DND-41 (cell line): Measurements from ENCODE around the gene EXOC3.
"Not testable (repeated sequence)": the region's sequence is repeated elsewhere in the genome, so short reads cannot be mapped to it uniquely, and the experiment has no call there.

Source experiments
- ATAC-seq: fragments of 200-7000 bp; cut with Tn5 transposase; 3 replicates; pipeline ENCODE4 v1.9.1; 2021; ENCODE audit warnings: low read depth; ENCODE audit not compliant: insufficient read depth
- DNase-seq: peaks from one replicate; pipeline ENCODE4 v3.0.0-alpha.2; 2020
- H2AFZ ChIP-seq: 2 replicates; pipeline ENCODE4 v1.6.0; 2012; ENCODE audit warnings: low read depth, low read length
- H3K27ac ChIP-seq: 2 replicates; pipeline ENCODE4 v1.5.1; 2012; ENCODE audit warnings: low read length, inconsistent platforms
- H3K27me3 ChIP-seq: fragments of 200-600 bp; sonication (generic); 2 replicates; pipeline ENCODE4 v1.6.0; 2012; ENCODE audit warnings: low read length, mild to moderate bottlenecking, inconsistent platforms; ENCODE audit not compliant: insufficient read depth, poor library complexity
- H3K36me3 ChIP-seq: 2 replicates; pipeline ENCODE4 v1.5.1; 2012; ENCODE audit warnings: low read length, inconsistent platforms; ENCODE audit not compliant: insufficient read depth
- H3K4me1 ChIP-seq: 2 replicates; pipeline ENCODE4 v1.5.1; 2012; ENCODE audit warnings: mild to moderate bottlenecking, low read length; ENCODE audit not compliant: insufficient read depth
- H3K4me2 ChIP-seq: 2 replicates; pipeline ENCODE4 v1.6.0; 2012; ENCODE audit warnings: mild to moderate bottlenecking, moderate library complexity, low read length, inconsistent platforms; ENCODE audit not compliant: insufficient read depth
- H3K4me3 ChIP-seq, 2 experiments: fragments of 200-600 bp in 1 of 2; shearing (Covaris generic) in 1 of 2; 2 replicates each; pipeline ENCODE4 v1.5.1; 2012 to 2016; ENCODE audit warnings: inconsistent platforms in 2 of 2, low read length in 2 of 2, mild to moderate bottlenecking in 2 of 2, low read depth in 1 of 2, moderate library complexity in 1 of 2
- H3K79me2 ChIP-seq: 2 replicates; pipeline ENCODE4 v1.6.0; 2012; ENCODE audit warnings: low read length, inconsistent platforms; ENCODE audit not compliant: insufficient read depth
- H3K9ac ChIP-seq: 2 replicates; pipeline ENCODE4 v1.6.0; 2012; ENCODE audit warnings: low read depth, mild to moderate bottlenecking, inconsistent platforms, low read length, moderate library complexity
- H3K9me3 ChIP-seq: 2 replicates; pipeline ENCODE4 v1.5.1; 2012; ENCODE audit warnings: low read length, moderate library complexity, mild to moderate bottlenecking, inconsistent platforms; ENCODE audit not compliant: insufficient read depth, severe bottlenecking
- H4K20me1 ChIP-seq: 2 replicates; pipeline ENCODE4 v1.6.0; 2012; ENCODE audit warnings: low read length; ENCODE audit not compliant: insufficient read depth
- EZH2 ChIP-seq: IDR thresholded peaks from 3 replicates; pipeline ENCODE4 v1.6.1; 2012; ENCODE audit warnings: borderline replicate concordance, low read depth, mild to moderate bottlenecking, moderate library complexity, low read length, inconsistent platforms; ENCODE audit not compliant: severe bottlenecking
- TF ChIP-seq, protein P1 (sequence below): IDR thresholded peaks from 2 replicates; pipeline ENCODE4 v1.5.1; 2012; ENCODE audit warnings: borderline replicate concordance, low read length, moderate library complexity, mild to moderate bottlenecking; ENCODE audit not compliant: poor library complexity, severe bottlenecking; ENCODE audit errors: extremely low read depth

The EXOC3 gene

DNA sequence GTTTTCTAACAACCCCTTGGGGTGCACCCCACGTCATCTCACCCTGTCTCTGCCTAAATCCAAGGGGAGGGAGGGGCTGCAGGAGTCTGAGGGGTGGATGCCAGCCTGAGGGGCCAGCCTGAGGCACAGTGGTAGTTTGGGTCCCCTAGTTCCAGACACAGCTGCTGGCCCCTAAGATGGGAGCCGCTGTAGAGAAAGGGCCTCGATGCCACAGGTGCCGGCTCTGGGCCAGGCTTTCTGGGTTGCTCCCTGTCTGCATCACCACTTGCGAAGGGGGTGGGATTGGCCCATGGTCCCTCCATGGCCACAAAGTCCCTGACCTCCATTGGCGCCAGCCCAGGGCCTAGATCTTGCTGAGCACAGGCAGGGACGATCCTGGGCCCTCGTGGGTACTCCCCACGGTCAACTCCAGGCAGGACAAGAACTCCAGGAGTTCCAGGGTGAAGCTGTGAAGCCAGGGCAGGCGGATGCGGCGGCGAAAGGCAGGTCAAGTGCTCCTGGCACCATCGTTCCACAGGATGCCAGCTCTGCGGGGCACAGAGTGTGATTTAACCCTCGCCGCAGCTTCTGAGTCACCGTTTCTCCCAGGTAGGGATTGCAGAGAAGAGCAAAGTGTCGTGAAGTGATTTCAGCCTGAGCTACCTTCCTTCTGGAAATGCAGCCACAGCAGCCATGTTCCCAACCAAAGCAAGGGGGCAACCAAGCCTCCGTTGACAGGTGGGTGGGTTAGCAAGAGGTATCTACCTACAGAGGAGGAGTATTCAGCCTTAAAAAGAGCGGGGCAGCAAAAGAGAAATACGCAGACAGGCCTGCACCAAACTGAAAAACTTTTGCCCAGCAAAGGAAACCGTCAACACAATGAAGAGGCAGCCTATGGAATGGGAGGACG is 41.6 kb upstream of the EXOC3 start:
- Histone ChIP-seq H2AFZ (no peak overlapping the region), H3K4me2 (no peak overlapping the region), H3K4me1 (no peaks in the 10 kb centered on the region), H3K4me3 (no peak overlapping the region), H4K20me1 (no peaks in the 10 kb centered on the region), H3K27ac (no peak overlapping the region), H3K27me3 (no peaks in the 10 kb centered on the region), H3K9ac (no peak overlapping the region), H3K9me3 (no peaks in the 10 kb centered on the region), H3K36me3 (no peaks in the 10 kb centered on the region), H3K79me2 (no peaks in the 10 kb centered on the region)
- TF ChIP-seq, protein P1, sequence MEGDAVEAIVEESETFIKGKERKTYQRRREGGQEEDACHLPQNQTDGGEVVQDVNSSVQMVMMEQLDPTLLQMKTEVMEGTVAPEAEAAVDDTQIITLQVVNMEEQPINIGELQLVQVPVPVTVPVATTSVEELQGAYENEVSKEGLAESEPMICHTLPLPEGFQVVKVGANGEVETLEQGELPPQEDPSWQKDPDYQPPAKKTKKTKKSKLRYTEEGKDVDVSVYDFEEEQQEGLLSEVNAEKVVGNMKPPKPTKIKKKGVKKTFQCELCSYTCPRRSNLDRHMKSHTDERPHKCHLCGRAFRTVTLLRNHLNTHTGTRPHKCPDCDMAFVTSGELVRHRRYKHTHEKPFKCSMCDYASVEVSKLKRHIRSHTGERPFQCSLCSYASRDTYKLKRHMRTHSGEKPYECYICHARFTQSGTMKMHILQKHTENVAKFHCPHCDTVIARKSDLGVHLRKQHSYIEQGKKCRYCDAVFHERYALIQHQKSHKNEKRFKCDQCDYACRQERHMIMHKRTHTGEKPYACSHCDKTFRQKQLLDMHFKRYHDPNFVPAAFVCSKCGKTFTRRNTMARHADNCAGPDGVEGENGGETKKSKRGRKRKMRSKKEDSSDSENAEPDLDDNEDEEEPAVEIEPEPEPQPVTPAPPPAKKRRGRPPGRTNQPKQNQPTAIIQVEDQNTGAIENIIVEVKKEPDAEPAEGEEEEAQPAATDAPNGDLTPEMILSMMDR = no peak
- TF ChIP-seq EZH2 = no peak
- ATAC-seq = no peak
- DNase-seq = no peak

DNA sequence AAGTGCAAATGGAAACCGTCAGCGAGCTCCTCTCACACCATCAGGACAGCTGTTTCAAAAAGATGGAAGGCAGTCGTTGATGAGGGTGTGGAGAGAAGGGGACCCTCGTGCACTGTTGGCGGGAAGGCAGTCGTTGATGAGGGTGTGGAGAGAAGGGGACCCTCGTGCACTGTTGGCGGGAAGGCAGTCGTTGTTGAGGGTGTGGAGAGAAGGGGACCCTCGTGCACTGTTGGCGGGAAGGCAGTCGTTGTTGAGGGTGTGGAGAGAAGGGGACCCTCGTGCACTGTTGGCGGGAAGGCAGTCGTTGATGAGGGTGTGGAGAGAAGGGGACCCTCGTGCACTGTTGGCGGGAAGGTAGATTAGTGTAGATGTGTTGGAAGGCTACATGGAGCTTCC is 40.8 kb upstream of the EXOC3 start:
- not testable (repeated sequence) for H3K4me3 ChIP-seq, H3K27me3 ChIP-seq, H3K9ac ChIP-seq, H3K79me2 ChIP-seq, H4K20me1 ChIP-seq, ATAC-seq, H2AFZ ChIP-seq, DNase-seq, H3K27ac ChIP-seq, H3K9me3 ChIP-seq, H3K4me2 ChIP-seq, H3K36me3 ChIP-seq, H3K4me1 ChIP-seq

DNA sequence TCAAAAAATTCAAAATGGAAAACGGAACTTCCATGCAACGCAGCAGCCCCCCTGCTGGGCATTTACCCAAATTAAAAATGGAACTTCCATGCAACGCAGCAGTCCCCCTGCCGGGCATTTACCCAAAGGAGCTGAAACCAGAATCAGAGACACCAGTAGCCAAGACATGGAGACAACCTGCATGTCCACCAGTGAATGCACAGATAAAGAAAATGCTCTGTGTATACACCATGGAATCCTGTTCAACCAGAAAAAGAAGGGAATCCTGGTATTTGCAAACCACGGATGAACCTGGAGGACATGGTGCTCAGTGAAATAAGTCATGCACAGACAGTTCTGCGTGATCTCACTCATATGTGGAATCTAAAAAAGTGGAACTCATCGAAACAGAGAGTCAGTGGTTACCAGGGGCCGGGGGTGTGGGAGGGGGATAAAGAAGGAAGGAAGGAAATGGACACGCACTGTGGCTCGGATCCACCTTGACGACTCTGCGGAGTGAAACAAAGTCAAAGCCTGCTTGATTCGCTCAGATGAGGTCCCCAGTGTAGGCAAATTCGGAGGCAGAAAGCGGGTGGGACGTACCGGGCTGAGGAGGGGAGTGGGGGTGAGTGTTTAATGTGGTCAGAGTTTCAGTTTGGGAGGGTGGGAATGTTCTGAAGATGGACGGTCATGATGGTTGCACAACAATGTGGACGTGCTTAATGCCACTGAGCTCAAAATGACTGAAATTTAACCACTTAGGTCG is 40.2 kb upstream of the EXOC3 start:
- H3K4me1 ChIP-seq = no peaks in the 10 kb centered on the region
- no peak for ATAC-seq
- no peak overlapping the region for H3K4me3 ChIP-seq
- H4K20me1 ChIP-seq = no peaks in the 10 kb centered on the region
- no peak overlapping the region for H3K27ac ChIP-seq
- H2AFZ ChIP-seq = no peak overlapping the region
- no peaks in the 10 kb centered on the region for H3K9me3 ChIP-seq
- no peak for DNase-seq
- H3K9ac ChIP-seq = no peak overlapping the region
- no peak for TF ChIP-seq EZH2
- TF ChIP-seq, protein P1 = no peak
- H3K36me3 ChIP-seq = no peaks in the 10 kb centered on the region
- no peaks in the 10 kb centered on the region for H3K79me2 ChIP-seq
- H3K27me3 ChIP-seq = no peaks in the 10 kb centered on the region
- no peak overlapping the region for H3K4me2 ChIP-seq

DNA sequence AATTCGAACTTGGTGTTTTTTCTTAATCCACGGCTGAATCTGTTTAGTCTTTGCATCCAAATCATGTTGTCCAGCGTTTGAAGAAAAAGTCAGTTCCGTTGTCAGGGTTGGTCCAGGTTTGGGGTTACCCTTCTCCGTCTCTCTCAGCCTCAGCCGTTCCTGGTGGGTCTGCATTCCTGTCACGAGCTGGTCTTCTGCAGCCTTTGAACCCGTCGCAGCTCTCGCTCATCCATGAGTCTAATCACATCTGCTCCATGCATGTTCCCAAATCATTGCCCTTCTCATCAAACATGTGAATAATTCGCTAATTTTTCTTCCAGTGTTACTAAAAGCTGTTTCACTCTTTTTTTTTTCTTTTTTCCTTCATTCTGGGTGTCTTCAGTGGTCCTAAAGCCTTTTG is 39.0 kb upstream of the EXOC3 start:
- H2AFZ ChIP-seq = no peak overlapping the region
- no peaks in the 10 kb centered on the region for H3K9me3 ChIP-seq
- ATAC-seq (no peak), DNase-seq (no peak)
- TF ChIP-seq, protein P1 = no peak
- TF ChIP-seq EZH2 = no peak
- no peaks in the 10 kb centered on the region for H3K27me3 ChIP-seq
- no peaks in the 10 kb centered on the region for H4K20me1 ChIP-seq
- H3K27ac ChIP-seq = no peak overlapping the region
- no peaks in the 10 kb centered on the region for H3K4me1 ChIP-seq
- no peaks in the 10 kb centered on the region for H3K36me3 ChIP-seq
- H3K9ac ChIP-seq = no peak overlapping the region
- H3K4me2 ChIP-seq = no peak overlapping the region
- H3K79me2 ChIP-seq = no peaks in the 10 kb centered on the region
- no peak overlapping the region for H3K4me3 ChIP-seq
